WTC11 (cell line): Measurements from ENCODE around the gene PHKA2. TPM values are rescaled to one million over a fixed set of nuclear protein-coding genes. Genes with fewer than 3 reads are reported as not detected.

Experiments
- ATAC-seq: fragments of 200-7000 bp; cut with Tn5 transposase; 2 replicates; pipeline ENCODE4 v1.10.0; 2021; ENCODE audit warnings: mild to moderate bottlenecking, moderate library complexity
- CTCF ChIA-PET: fragments of 300-600 bp; sonication (Branson Sonifier 250); formaldehyde crosslinking; loops from one replicate; lab custom pipeline; 2021; ENCODE audit warnings: antibody characterized with exemption; lab: Charles Lee
- POLR2A ChIA-PET: fragments of 350-600 bp; sonication (Branson Sonifier 250); formaldehyde crosslinking; loops from one replicate; lab custom pipeline; 2021; ENCODE audit warnings: antibody characterized with exemption; lab: Charles Lee
- DNase-seq: peaks from one replicate; pipeline ENCODE4 v3.0.0; 2021; ENCODE audit warnings: low spot score
- H3K27ac Mint-ChIP-seq: 2 replicates; pipeline ENCODE4 v1.8.0; 2021; ENCODE audit warnings: mixed read lengths
- H3K27me3 Mint-ChIP-seq: 2 replicates; pipeline ENCODE4 v1.8.0; 2021; ENCODE audit warnings: low read depth, mild to moderate bottlenecking, moderate library complexity, mixed read lengths
- H3K36me3 Mint-ChIP-seq: 2 replicates; pipeline ENCODE4 v1.8.0; 2021; ENCODE audit warnings: mixed read lengths
- H3K4me1 Mint-ChIP-seq: 2 replicates; pipeline ENCODE4 v1.8.0; 2022; ENCODE audit warnings: mixed read lengths
- H3K4me3 Mint-ChIP-seq: 2 replicates; pipeline ENCODE4 v1.8.0; 2021; ENCODE audit warnings: mild to moderate bottlenecking, moderate library complexity, mixed read lengths
- H3K9me3 Mint-ChIP-seq: 2 replicates; pipeline ENCODE4 v1.8.0; 2021; ENCODE audit warnings: mixed read lengths
- CTCF ChIP-seq: fragments of 200-600 bp; IDR thresholded peaks from 2 replicates; pipeline ENCODE4 v1.8.0; 2022; ENCODE audit warnings: antibody characterized with exemption
- E2F1 ChIP-seq: sonication (generic); formaldehyde crosslinking; IDR thresholded peaks from 2 replicates; pipeline ENCODE4 v1.8.0; 2022; ENCODE audit warnings: mild to moderate bottlenecking, missing genetic modification reagents
- E2F5 ChIP-seq: sonication (generic); formaldehyde crosslinking; IDR thresholded peaks from 2 replicates; pipeline ENCODE4 v1.8.1; 2022; ENCODE audit warnings: mild to moderate bottlenecking, moderate library complexity, missing genetic modification reagents
- ELF4 ChIP-seq: sonication (generic); formaldehyde crosslinking; IDR thresholded peaks from 2 replicates; pipeline ENCODE4 v1.8.1; 2022; ENCODE audit warnings: low read depth, mild to moderate bottlenecking, moderate library complexity, missing genetic modification reagents
- ESRRA ChIP-seq: sonication (generic); formaldehyde crosslinking; IDR thresholded peaks from 2 replicates; pipeline ENCODE4 v1.8.1; 2022; ENCODE audit warnings: mild to moderate bottlenecking, missing genetic modification reagents, borderline replicate concordance
- ETV6 ChIP-seq: sonication (generic); formaldehyde crosslinking; IDR thresholded peaks from 2 replicates; pipeline ENCODE4 v1.8.1; 2022; ENCODE audit warnings: mild to moderate bottlenecking, missing genetic modification reagents
- FOXP1 ChIP-seq: sonication (generic); formaldehyde crosslinking; IDR thresholded peaks from 2 replicates; pipeline ENCODE4 v1.8.0; 2022; ENCODE audit warnings: missing genetic modification reagents, mild to moderate bottlenecking, moderate library complexity, borderline replicate concordance
- IRF1 ChIP-seq: sonication (generic); formaldehyde crosslinking; IDR thresholded peaks from 2 replicates; pipeline ENCODE4 v1.8.0; 2023; ENCODE audit warnings: missing genetic modification reagents
- JUN ChIP-seq: sonication (generic); formaldehyde crosslinking; IDR thresholded peaks from 2 replicates; pipeline ENCODE4 v1.8.0; 2023; ENCODE audit warnings: mild to moderate bottlenecking, missing genetic modification reagents
- KAT7 ChIP-seq: sonication (generic); formaldehyde crosslinking; IDR thresholded peaks from 2 replicates; pipeline ENCODE4 v1.8.1; 2023; ENCODE audit warnings: missing genetic modification reagents, mild to moderate bottlenecking, borderline replicate concordance
- MYBL2 ChIP-seq: sonication (generic); formaldehyde crosslinking; IDR thresholded peaks from 2 replicates; pipeline ENCODE4 v1.8.1; 2023; ENCODE audit warnings: mild to moderate bottlenecking, moderate library complexity, missing genetic modification reagents
- NFYB ChIP-seq: sonication (generic); formaldehyde crosslinking; conservative IDR thresholded peaks from 2 replicates; pipeline ENCODE4 v1.8.0; 2022; ENCODE audit warnings: low read depth, missing genetic modification reagents
- PRDM15 ChIP-seq: sonication (generic); formaldehyde crosslinking; IDR thresholded peaks from 2 replicates; pipeline ENCODE4 v1.8.0; 2022; ENCODE audit warnings: missing genetic modification reagents
- SMAD4 ChIP-seq: sonication (generic); formaldehyde crosslinking; IDR thresholded peaks from 2 replicates; pipeline ENCODE4 v1.8.0; 2022; ENCODE audit warnings: mild to moderate bottlenecking, missing genetic modification reagents
- ZMAT4 ChIP-seq: fragments of 250-450 bp; sonication (Bioruptor Pico); IDR thresholded peaks from 2 replicates; pipeline ENCODE4 v1.9.0; 2021; ENCODE audit warnings: mild to moderate bottlenecking
- ZNF138 ChIP-seq: sonication (generic); formaldehyde crosslinking; conservative IDR thresholded peaks from 2 replicates; pipeline ENCODE4 v1.8.1; 2022; ENCODE audit warnings: mild to moderate bottlenecking, moderate library complexity, missing genetic modification reagents
- ZNF532 ChIP-seq: fragments of 250-450 bp; sonication (Bioruptor Pico); IDR thresholded peaks from 2 replicates; pipeline ENCODE4 v1.9.0; 2021; ENCODE audit warnings: mild to moderate bottlenecking, borderline replicate concordance
- total RNA-seq: library from RNA; stranded (reverse); gene quantifications from 3 replicates; pipeline ENCODE4 v1.2.3, GENCODE V29; 2021

Gene PHKA2
- total RNA-seq, 1 experiment from 2014 or later, result 23.8 TPM

- TF ChIP-seq NFYB (CRISPR knock-in tag) (no peak), FOXP1 (CRISPR knock-in tag) (no peak), JUN (CRISPR knock-in tag) (no peak), CTCF (no peak), ESRRA (no peak), IRF1 (no peak), ELF4 (CRISPR knock-in tag) (no peak), ZNF138 (CRISPR knock-in tag) (no peak), E2F1 (CRISPR knock-in tag) (no peak), ZMAT4 (no peak), MYBL2 (CRISPR knock-in tag) (no peak), E2F5 (no peak), SMAD4 (CRISPR knock-in tag) (no peak)
- TF ChIP-seq, all 79 proteins: peak for 0
- ATAC-seq, result no peak
- no peaks in the 10 kb centered on the region for H3K27me3 Mint-ChIP-seq
- no peaks in the 10 kb centered on the region for H3K36me3 Mint-ChIP-seq
- ChIA-PET CTCF (interaction anchor here (0.6 to 1.0 kb wide), 3 partner anchors 35 to 372 kb away, joined by 3 to 4 read pairs (median 3); no protein-coding TSS in a partner anchor), POLR2A (no interaction called here)
- peaks cover 15% of the 10 kb centered on the region for H3K4me1 Mint-ChIP-seq
- no peak for DNase-seq
- H3K9me3 Mint-ChIP-seq, result no peaks in the 10 kb centered on the region
- H3K4me3 Mint-ChIP-seq, result no peak overlapping the region
- no peak overlapping the region for H3K27ac Mint-ChIP-seq
These were observed 22.2 kb downstream of the PHKA2 start for GRCh38 chrX:18961686-18962085.

GRCh38 chrX:18956303-18957032 is 27.4 kb downstream of the PHKA2 start:
- peaks cover 1% of the 10 kb centered on the region; the same call in 1 of the 2 replicates for H3K36me3 Mint-ChIP-seq
- no peak overlapping the region for H3K27ac Mint-ChIP-seq
- POLR2A ChIA-PET, result no interaction called here
- peaks cover 9% of the 10 kb centered on the region for H3K4me1 Mint-ChIP-seq
- CTCF ChIA-PET, result no interaction called here
- no peak for DNase-seq
- H3K27me3 Mint-ChIP-seq, result no peaks in the 10 kb centered on the region
- H3K9me3 Mint-ChIP-seq, result no peaks in the 10 kb centered on the region
- ATAC-seq, result no peak
- H3K4me3 Mint-ChIP-seq, result no peak overlapping the region
- TF ChIP-seq ETV6 (CRISPR knock-in tag) (no peak), KAT7 (CRISPR knock-in tag) (no peak), IRF1 (no peak), PRDM15 (CRISPR knock-in tag) (no peak), ESRRA (no peak), ZNF532 (CRISPR knock-in tag) (no peak)
